GM18951 (cell line): ENCODE measurements around the gene KRTAP9-3.
"Not testable (repeated sequence)": the region's sequence is repeated elsewhere in the genome, so short reads cannot be mapped to it uniquely, and the experiment has no call there.

ENCODE experiments used
- POLR2A ChIP-seq: IDR thresholded peaks from 4 replicates; pipeline ENCODE4 v1.6.1; 2011; ENCODE audit warnings: mild to moderate bottlenecking; ENCODE audit not compliant: insufficient read length, insufficient read depth; ENCODE audit errors: extremely low read depth
- in situ Hi-C: fragments of 300-500 bp; cut with MboI; formaldehyde crosslinking; loops from one replicate; pipeline ENCODE4 v1.12.0; 2022; ENCODE audit warnings: low sequenced_read_pairs, mixed read lengths, inconsistent platforms; ENCODE audit not compliant: unreplicated experiment

KRTAP9-3 gene

GRCh38 chr17:41232399-41233105 lies at the start of gene KRTAP9-3:
Gene KRTAP9-3 (plus strand): TSS chr17:41232449. CDS start chr17:41232502, 53 bp downstream.
- in situ Hi-C loops, result not testable (repeated sequence)

- no peak for TF ChIP-seq POLR2A
- in situ Hi-C loops, result no loop called here
Observed at GRCh38 chr17:41184480-41184961, 47.7 kb upstream of the KRTAP9-3 start, which contains the start of gene KRTAP4-1. Gene KRTAP4-1 (minus strand): TSS chr17:41184911. CDS start chr17:41184854, 57 bp downstream.

- in situ Hi-C loops, result no loop called here
Observed at GRCh38 chr17:41185001-41185400, 47.2 kb upstream of the KRTAP9-3 start.

GRCh38 chr17:41186872-41187271 lies 45.4 kb upstream of the KRTAP9-3 start:
- in situ Hi-C loops, result no loop called here
- no peak for TF ChIP-seq POLR2A

More at GRCh38 chr17:41185001-41185400, 47.2 kb upstream of the KRTAP9-3 start:
- TF ChIP-seq POLR2A, result no peak

- in situ Hi-C loops, result not testable (repeated sequence)
Observed at GRCh38 chr17:41189837-41190318, 42.4 kb upstream of the KRTAP9-3 start, which contains the start of gene KRTAP9-1. Gene KRTAP9-1 (plus strand): TSS chr17:41189887. CDS start chr17:41189887, 0 bp downstream.

- in situ Hi-C loops, result no loop called here
- TF ChIP-seq POLR2A, result no peak
Observed at GRCh38 chr17:41190328-41190727, 41.9 kb upstream of the KRTAP9-3 start.

GRCh38 chr17:41196068-41196467 lies 36.2 kb upstream of the KRTAP9-3 start:
- no peak for TF ChIP-seq POLR2A
- in situ Hi-C loops, result no loop called here

GRCh38 chr17:41199421-41200078 lies 32.7 kb upstream of the KRTAP9-3 start:
- no peak for TF ChIP-seq POLR2A
- in situ Hi-C loops, result no loop called here

GRCh38 chr17:41211845-41212466 lies 20.3 kb upstream of the KRTAP9-3 start:
- no peak for TF ChIP-seq POLR2A
- in situ Hi-C loops, result no loop called here

- in situ Hi-C loops, result no loop called here
- TF ChIP-seq POLR2A, result no peak
Observed at GRCh38 chr17:41212524-41213169, 19.6 kb upstream of the KRTAP9-3 start.

- TF ChIP-seq POLR2A, result no peak
- in situ Hi-C loops, result no loop called here
Observed at GRCh38 chr17:41215681-41216080, 16.6 kb upstream of the KRTAP9-3 start.

- TF ChIP-seq POLR2A, result no peak
- in situ Hi-C loops, result no loop called here
Observed at GRCh38 chr17:41223821-41224220, 8.4 kb upstream of the KRTAP9-3 start.

- no peak for TF ChIP-seq POLR2A
- in situ Hi-C loops, result no loop called here
Observed at GRCh38 chr17:41226051-41226450, 6.2 kb upstream of the KRTAP9-3 start.

GRCh38 chr17:41226598-41227095 lies 5.6 kb upstream of the KRTAP9-3 start, which contains the start of gene KRTAP9-2:
Gene KRTAP9-2 (plus strand): TSS chr17:41226648. CDS start chr17:41226655, 7 bp downstream.
- in situ Hi-C loops, result not testable (repeated sequence)
